ENCODE data around the gene CREB3L1. TPM values are rescaled to one million over a fixed set of nuclear protein-coding genes. Genes with fewer than 3 reads are reported as not detected.

CREB3L1 gene
- total RNA-seq, 3 donors from 2014 or later (not counting 1 experiment from before 2014, with no cell fraction given): not detected

DNA sequence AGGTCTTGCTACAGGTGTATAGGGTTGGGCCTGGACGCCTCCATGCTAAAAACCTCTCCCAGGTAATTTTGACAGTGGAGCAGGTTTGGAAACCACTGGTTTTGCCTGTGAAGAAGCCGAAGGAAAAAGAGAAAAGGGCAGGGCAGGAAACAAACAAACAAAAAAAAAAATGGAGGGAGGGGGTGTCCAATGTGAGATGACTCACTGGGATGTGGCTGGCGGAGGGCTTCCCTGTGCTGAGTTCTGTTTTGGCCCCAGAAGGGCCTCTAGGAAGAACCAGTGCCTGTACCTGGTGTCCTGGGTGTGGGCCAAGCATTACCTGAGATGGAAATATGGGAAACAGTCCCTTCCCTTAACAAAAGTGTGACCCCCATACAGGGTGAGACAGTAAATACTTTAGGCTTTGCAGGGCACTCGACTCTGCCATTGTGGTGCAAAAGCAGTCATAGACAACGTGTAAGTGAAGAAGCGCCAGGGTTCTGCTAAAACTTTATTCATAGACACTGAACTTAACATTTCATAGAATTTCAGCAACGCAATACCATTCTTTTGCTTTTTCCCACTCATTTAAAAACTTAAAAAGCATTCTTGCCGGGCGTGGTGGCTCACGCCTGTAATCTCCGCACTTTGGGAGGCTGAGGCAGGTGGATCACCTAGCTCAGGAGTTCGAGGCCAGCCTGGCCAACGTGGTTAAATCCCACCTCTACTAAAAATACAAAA is 60.3 kb downstream of the CREB3L1 start:
- Mint-ChIP-seq H3K4me1 (peaks cover 4 to 6% of the 10 kb centered on the region in 2 donors), H3K36me3 (no peaks in the 10 kb centered on the region), H3K9me3 (no peaks in the 10 kb centered on the region), H3K27ac (no peak overlapping the region), H3K27me3 (ENCODE audit: low read depth in 2 of 2) (peaks cover 14 to 37% of the 10 kb centered on the region in 2 donors), H3K4me3 (no peak overlapping the region)
- intact Hi-C loops (cut with micrococcal nuclease): no loop called here
- Histone ChIP-seq H3K27ac (ENCODE audit: low read length) (no peak overlapping the region), H3K4me3 (ENCODE audit: low read length) (no peak overlapping the region), H3K36me3 (ENCODE audit: control insufficient read depth, insufficient read depth, low read length) (no peaks in the 10 kb centered on the region), H3K4me1 (ENCODE audit: control insufficient read depth, insufficient read depth, low read length) (peaks cover 43% of the 10 kb centered on the region), H3K9me3 (ENCODE audit: control insufficient read depth, insufficient read depth, low read length) (no peaks in the 10 kb centered on the region), H3K27me3 (ENCODE audit: control insufficient read depth, insufficient read depth, low read length) (peaks cover 13% of the 10 kb centered on the region)
- TF ChIP-seq, protein P1, sequence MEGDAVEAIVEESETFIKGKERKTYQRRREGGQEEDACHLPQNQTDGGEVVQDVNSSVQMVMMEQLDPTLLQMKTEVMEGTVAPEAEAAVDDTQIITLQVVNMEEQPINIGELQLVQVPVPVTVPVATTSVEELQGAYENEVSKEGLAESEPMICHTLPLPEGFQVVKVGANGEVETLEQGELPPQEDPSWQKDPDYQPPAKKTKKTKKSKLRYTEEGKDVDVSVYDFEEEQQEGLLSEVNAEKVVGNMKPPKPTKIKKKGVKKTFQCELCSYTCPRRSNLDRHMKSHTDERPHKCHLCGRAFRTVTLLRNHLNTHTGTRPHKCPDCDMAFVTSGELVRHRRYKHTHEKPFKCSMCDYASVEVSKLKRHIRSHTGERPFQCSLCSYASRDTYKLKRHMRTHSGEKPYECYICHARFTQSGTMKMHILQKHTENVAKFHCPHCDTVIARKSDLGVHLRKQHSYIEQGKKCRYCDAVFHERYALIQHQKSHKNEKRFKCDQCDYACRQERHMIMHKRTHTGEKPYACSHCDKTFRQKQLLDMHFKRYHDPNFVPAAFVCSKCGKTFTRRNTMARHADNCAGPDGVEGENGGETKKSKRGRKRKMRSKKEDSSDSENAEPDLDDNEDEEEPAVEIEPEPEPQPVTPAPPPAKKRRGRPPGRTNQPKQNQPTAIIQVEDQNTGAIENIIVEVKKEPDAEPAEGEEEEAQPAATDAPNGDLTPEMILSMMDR (IDR thresholded peaks at IDR 0.05): no peak
- no peak for DNase-seq
- ATAC-seq: no peak
- 91% methylated on average over 13 of the region's 13 CpGs for WGBS (ENCODE audit: insufficient coverage)

DNA sequence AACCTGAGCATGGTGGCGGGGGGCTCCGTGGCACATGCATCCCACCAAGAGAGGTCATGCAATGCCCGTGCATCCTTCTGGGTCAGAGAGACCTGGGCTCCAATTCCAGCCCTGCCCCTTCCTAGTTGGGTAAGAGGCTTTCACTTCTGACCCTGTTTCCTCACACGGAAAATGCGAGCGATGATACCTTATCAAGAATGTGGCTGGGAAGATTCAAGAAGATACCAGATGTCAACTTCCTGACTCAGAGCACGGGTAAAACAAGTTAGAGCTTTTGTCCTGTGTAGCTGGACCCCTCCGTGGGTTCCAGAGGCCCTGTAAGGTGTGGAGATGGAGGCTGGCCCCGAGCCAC is 61.1 kb downstream of the CREB3L1 start:
- Histone ChIP-seq H3K27ac (ENCODE audit: low read length) (no peak overlapping the region), H3K9me3 (ENCODE audit: control insufficient read depth, insufficient read depth, low read length) (no peaks in the 10 kb centered on the region), H3K4me1 (ENCODE audit: control insufficient read depth, insufficient read depth, low read length) (peaks cover 38% of the 10 kb centered on the region), H3K36me3 (ENCODE audit: control insufficient read depth, insufficient read depth, low read length) (no peaks in the 10 kb centered on the region), H3K27me3 (ENCODE audit: control insufficient read depth, insufficient read depth, low read length) (peaks cover 11% of the 10 kb centered on the region), H3K4me3 (ENCODE audit: low read length) (no peak overlapping the region)
- ATAC-seq (no peak), DNase-seq (no peak)
- H3K27me3 Mint-ChIP-seq (ENCODE audit: low read depth in 2 of 2): peaks cover 14 to 34% of the 10 kb centered on the region in 2 donors
- no peaks in the 10 kb centered on the region for H3K9me3 Mint-ChIP-seq
- peaks cover under 1 to 6% of the 10 kb centered on the region in 2 donors for H3K4me1 Mint-ChIP-seq
- no peak overlapping the region for H3K4me3 Mint-ChIP-seq
- H3K36me3 Mint-ChIP-seq: no peaks in the 10 kb centered on the region
- intact Hi-C loops (cut with micrococcal nuclease): no loop called here
- TF ChIP-seq, protein P1 (IDR thresholded peaks at IDR 0.05): no peak
- WGBS (ENCODE audit: insufficient coverage): 41% methylated on average over 9 of the region's 9 CpGs
- no peak overlapping the region for H3K27ac Mint-ChIP-seq

DNA sequence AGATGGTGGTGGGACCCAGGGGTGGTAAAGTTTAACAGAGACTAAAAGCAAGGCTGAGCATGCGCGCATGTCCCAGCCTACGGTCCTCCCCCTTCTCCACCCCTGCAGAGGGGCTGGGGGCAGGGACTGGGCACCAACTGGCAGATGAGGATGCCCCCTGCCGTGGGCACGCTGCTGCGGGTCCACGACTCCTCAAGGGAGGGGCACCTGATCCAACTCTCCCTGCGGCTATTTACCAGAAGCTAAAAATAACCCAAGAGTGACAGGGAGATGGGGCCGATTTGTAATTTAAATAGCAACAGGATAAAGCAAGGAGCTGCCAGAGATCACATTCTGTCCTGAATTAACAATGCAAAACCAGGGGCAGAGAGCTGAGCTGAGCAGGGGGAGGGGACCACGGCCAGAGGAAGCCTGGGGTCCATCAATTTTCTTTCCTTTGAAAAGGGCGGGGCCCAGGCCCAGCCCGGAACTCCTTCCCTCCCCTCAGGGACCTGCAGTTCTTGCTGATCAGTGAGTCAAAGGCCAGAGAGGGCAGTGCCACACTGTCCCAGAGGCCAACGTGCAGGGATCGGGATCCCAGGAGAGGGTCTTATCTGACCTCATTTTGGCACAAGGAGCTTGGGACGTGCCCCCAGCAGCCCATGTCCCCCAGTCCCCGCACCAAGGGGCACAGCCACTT is 61.7 kb downstream of the CREB3L1 start:
- no peak overlapping the region for H3K27ac Mint-ChIP-seq
- Histone ChIP-seq H3K4me3 (ENCODE audit: low read length) (no peak overlapping the region), H3K36me3 (ENCODE audit: control insufficient read depth, insufficient read depth, low read length) (no peaks in the 10 kb centered on the region), H3K27me3 (ENCODE audit: control insufficient read depth, insufficient read depth, low read length) (peaks cover 6% of the 10 kb centered on the region), H3K9me3 (ENCODE audit: control insufficient read depth, insufficient read depth, low read length) (no peaks in the 10 kb centered on the region), H3K27ac (ENCODE audit: low read length) (no peak overlapping the region), H3K4me1 (ENCODE audit: control insufficient read depth, insufficient read depth, low read length) (peaks cover 34% of the 10 kb centered on the region)
- H3K27me3 Mint-ChIP-seq (ENCODE audit: low read depth in 2 of 2): peaks cover 14 to 30% of the 10 kb centered on the region in 2 donors
- intact Hi-C loops (cut with micrococcal nuclease): no loop called here
- H3K9me3 Mint-ChIP-seq: no peaks in the 10 kb centered on the region
- DNase-seq: no peak
- peaks cover 0 to 6% of the 10 kb centered on the region in 2 donors for H3K4me1 Mint-ChIP-seq
- WGBS (ENCODE audit: insufficient coverage): 54% methylated on average over 16 of the region's 16 CpGs
- TF ChIP-seq, protein P1 (IDR thresholded peaks at IDR 0.05): no peak
- no peak overlapping the region for H3K4me3 Mint-ChIP-seq
- ATAC-seq: no peak
- H3K36me3 Mint-ChIP-seq: no peaks in the 10 kb centered on the region

Measured in natural killer cell (primary cell).